Adrenal gland (tissue), 5 donors: ENCODE measurements around the gene CDO1.

ENCODE experiments used
- POLR2A ChIP-seq, 2 donors: fragments of 450-650 bp; IDR thresholded peaks; one replicate each; pipeline ENCODE4 v1.6.1; 2017; ENCODE audit warnings: antibody characterized with exemption in 2 of 2, mild to moderate bottlenecking in 2 of 2, moderate library complexity in 1 of 2
- TF ChIP-seq, protein P1 (sequence below), 6 experiments: fragments of 450-650 bp in 4 of 6; fragments of 200-600 bp in 2 of 6; sonication (generic) in 1 of 6; IDR thresholded peaks; 1 replicate in 5 of 6; 2 replicates in 1 of 6; pipeline versions ENCODE4 v1.5.1 to v1.8.0; 2016 to 2021; ENCODE audit warnings: antibody characterized with exemption in 6 of 6, mild to moderate bottlenecking in 2 of 6, moderate library complexity in 1 of 6
- donor health status: DM: no; HTN: no; CAD: no.

DNA sequence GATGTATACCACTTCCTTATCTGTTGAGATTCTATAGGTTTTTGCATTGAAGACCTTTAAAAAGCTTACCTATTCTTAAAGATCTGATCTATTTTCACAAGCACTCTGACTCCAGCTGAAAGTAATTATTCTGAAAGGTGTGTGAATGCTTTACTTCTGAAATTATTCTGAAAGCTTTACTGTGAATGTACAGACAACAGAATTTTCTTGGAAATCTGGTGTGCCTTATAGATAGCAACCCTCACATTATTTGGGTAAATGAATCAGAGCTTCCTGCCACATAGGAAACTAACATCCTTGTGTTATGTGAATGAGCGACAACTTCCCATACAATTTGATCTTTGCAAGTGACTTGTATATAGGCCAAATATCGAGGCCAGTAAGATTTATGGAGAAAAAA is 6.5 kb downstream of the CDO1 start:
- TF ChIP-seq, protein P1, sequence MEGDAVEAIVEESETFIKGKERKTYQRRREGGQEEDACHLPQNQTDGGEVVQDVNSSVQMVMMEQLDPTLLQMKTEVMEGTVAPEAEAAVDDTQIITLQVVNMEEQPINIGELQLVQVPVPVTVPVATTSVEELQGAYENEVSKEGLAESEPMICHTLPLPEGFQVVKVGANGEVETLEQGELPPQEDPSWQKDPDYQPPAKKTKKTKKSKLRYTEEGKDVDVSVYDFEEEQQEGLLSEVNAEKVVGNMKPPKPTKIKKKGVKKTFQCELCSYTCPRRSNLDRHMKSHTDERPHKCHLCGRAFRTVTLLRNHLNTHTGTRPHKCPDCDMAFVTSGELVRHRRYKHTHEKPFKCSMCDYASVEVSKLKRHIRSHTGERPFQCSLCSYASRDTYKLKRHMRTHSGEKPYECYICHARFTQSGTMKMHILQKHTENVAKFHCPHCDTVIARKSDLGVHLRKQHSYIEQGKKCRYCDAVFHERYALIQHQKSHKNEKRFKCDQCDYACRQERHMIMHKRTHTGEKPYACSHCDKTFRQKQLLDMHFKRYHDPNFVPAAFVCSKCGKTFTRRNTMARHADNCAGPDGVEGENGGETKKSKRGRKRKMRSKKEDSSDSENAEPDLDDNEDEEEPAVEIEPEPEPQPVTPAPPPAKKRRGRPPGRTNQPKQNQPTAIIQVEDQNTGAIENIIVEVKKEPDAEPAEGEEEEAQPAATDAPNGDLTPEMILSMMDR (IDR thresholded peaks at IDR 0.05) = no peak
- no peak for TF ChIP-seq POLR2A (IDR thresholded peaks at IDR 0.05)
